K562 (cell line): ENCODE results near the gene SLC38A7.
"Not testable (repeated sequence)": the region's sequence is repeated elsewhere in the genome, so short reads cannot be mapped to it uniquely, and the experiment has no call there.

Experiments used
- CHD2 ChIP-seq: IDR thresholded peaks from 2 replicates; pipeline ENCODE4 v1.6.1; 2011; ENCODE audit warnings: low read depth, low read length
- CHD4 ChIP-seq: fragments of 200-600 bp; sonication (generic); IDR thresholded peaks from 3 replicates; pipeline ENCODE4 v1.6.1; 2012; ENCODE audit warnings: low read depth, mild to moderate bottlenecking, mixed read lengths, low read length, inconsistent platforms; ENCODE audit not compliant: insufficient read depth, insufficient replicate concordance, poor library complexity, severe bottlenecking
- CTCF ChIP-seq, 3 experiments: IDR thresholded peaks in 2 of 3; conservative IDR thresholded peaks in 1 of 3; 2 replicates each; pipeline ENCODE4 v1.5.1; 2011 to 2012; ENCODE audit warnings: low read length in 3 of 3, mild to moderate bottlenecking in 3 of 3, control low read depth in 2 of 3, improper control_type of control experiment in 1 of 3, inconsistent platforms in 1 of 3, low read depth in 1 of 3, mixed read lengths in 1 of 3, moderate library complexity in 1 of 3; ENCODE audit not compliant: insufficient read depth in 2 of 3
- FOXP1 ChIP-seq: sonication (generic); formaldehyde crosslinking; IDR thresholded peaks from 2 replicates; pipeline ENCODE4 v1.8.0; 2022; ENCODE audit warnings: mild to moderate bottlenecking, missing genetic modification reagents
- KDM1A ChIP-seq, 2 experiments: fragments of 450-650 bp; IDR thresholded peaks; 2 replicates each; pipeline ENCODE4 v1.6.1; 2016; ENCODE audit warnings: mild to moderate bottlenecking in 2 of 2
- MAFF ChIP-seq: IDR thresholded peaks from 2 replicates; pipeline ENCODE4 v1.6.1; 2012; ENCODE audit warnings: low read length, improper control_type of control experiment
- NFRKB ChIP-seq: fragments of 450-650 bp; IDR thresholded peaks from 2 replicates; pipeline ENCODE4 v1.6.1; 2016; ENCODE audit warnings: low read depth
- SMC3 ChIP-seq: conservative IDR thresholded peaks from 2 replicates; pipeline ENCODE4 v1.6.1; 2011; ENCODE audit warnings: low read depth, low read length, improper control_type of control experiment; ENCODE audit not compliant: insufficient read depth
- SNAPC5 ChIP-seq: fragments of 250-450 bp; sonication (Bioruptor Pico); IDR thresholded peaks from 2 replicates; pipeline ENCODE4 v1.8.0; 2021; ENCODE audit warnings: moderate library complexity, mild to moderate bottlenecking, inconsistent platforms
- TGIF2 ChIP-seq: sonication (generic); formaldehyde crosslinking; IDR thresholded peaks from 2 replicates; pipeline ENCODE4 v1.8.1; 2022; ENCODE audit warnings: mild to moderate bottlenecking, missing genetic modification reagents, moderate library complexity
- ZMIZ1 ChIP-seq, 2 experiments: fragments of 150-350 bp in 1 of 2; IDR thresholded peaks; 2 replicates each; pipeline ENCODE4 v1.6.1; 2012 to 2016; ENCODE audit warnings: low read depth in 2 of 2, low read length in 2 of 2, mild to moderate bottlenecking in 1 of 2, moderate library complexity in 1 of 2

GRCh38 chr16:58659911-58660310, 24.7 kb downstream of the SLC38A7 start:
- TF ChIP-seq SMC3; CTCF (IDR thresholded peaks at IDR 0.05 in 2 of 3, conservative IDR thresholded peaks at IDR 0.05 in 1 of 3; ENCODE audit: insufficient read depth in 2 of 3, low read depth in 1 of 3, low read length in 3 of 3); SNAPC5 (CRISPR knock-in tag); TGIF2 (CRISPR knock-in tag); CHD4; NFRKB; CHD2; KDM1A (IDR thresholded peaks at IDR 0.05); MAFF; ZMIZ1 (IDR thresholded peaks at IDR 0.05; ENCODE audit: low read depth in 2 of 2, low read length in 2 of 2); FOXP1 (CRISPR knock-in tag): not testable (repeated sequence)
